Left lobe of liver (tissue), 2 donors: ENCODE measurements around the gene NCOA5. TPM values are rescaled to one million over a fixed set of nuclear protein-coding genes. Genes with fewer than 3 reads are reported as not detected.

Experiments used
- ATAC-seq: fragments of 200-7000 bp; cut with Tn5 transposase; one replicate; pipeline ENCODE4 v1.9.1; 2020; ENCODE audit warnings: mild to moderate bottlenecking, moderate library complexity
- DNase-seq: peaks from one replicate; pipeline ENCODE4 v3.0.0-alpha.2; 2020; ENCODE audit warnings: low spot score
- total RNA-seq: library from RNA; stranded (reverse); gene quantifications from one replicate; pipeline ENCODE4 v1.2.1, GENCODE V29; 2021
- donor health status: DM: no; HTN: no; CAD: no; lungs with moderate emphysema.
- donor health status: DM: no; HTN: yes; CAD: no.

NCOA5 gene
- 8.2 TPM for total RNA-seq

- ATAC-seq (peak; percentile 92), DNase-seq (peak; percentile 98)
Measured at GRCh38 chr20:46089417-46090388, at the start of gene NCOA5. TSS of gene NCOA5 (minus strand) at chr20:46089962. CDS start at chr20:46079424, 10,538 bp downstream.

DNA sequence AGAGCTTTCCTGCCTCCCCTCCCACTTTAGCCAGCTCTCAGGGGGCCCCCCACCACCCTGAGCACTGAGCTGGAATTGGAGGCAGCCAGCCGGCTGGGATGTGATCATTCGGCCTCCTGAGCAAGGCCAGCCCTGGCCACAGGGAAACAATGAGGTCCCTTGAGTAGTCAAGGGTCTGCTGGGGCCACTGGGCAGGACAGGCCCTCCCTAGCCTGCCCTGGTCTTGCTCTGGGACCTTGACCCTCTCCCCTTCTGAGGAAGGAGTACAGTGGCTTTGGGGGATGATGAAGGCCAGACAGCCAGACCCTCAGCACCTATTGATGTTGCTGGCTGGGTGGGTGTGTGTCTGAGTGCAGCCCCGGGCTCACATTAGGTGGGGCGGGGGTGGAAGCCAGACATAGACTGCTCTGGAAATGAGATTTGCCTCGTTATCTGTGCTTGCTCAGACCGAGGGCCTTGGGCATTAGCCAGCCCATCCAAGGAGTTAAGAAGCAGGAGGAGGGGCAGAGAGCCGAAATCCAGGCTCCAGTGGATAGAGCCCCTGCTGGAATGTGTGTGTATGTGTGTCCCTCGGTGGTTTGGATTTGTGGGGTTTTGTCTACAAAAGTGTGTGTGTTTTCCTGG lies 49.6 kb upstream of the NCOA5 start:
- ATAC-seq (no peak), DNase-seq (no peak)

DNA sequence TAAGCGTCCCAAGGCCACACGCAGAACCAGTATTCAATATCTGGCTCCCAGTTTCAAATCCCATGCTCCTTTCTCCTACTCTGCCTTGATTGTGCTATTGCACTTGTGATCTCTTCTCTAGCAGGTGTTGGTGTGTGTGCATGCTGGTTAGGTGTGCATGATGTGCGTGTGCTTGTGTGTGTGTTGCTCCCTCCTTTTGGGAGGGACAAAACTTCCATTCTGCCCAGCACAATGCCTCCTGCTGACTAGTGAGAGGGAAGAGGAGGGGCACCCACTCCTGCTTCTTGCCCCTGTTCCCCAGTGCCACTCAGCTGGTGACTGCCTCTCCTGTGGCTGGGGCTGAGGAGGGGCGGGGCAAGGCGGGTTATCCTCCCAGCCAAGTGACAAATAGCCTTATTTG lies 48.1 kb upstream of the NCOA5 start:
- ATAC-seq = no peak
- DNase-seq = no peak

DNA sequence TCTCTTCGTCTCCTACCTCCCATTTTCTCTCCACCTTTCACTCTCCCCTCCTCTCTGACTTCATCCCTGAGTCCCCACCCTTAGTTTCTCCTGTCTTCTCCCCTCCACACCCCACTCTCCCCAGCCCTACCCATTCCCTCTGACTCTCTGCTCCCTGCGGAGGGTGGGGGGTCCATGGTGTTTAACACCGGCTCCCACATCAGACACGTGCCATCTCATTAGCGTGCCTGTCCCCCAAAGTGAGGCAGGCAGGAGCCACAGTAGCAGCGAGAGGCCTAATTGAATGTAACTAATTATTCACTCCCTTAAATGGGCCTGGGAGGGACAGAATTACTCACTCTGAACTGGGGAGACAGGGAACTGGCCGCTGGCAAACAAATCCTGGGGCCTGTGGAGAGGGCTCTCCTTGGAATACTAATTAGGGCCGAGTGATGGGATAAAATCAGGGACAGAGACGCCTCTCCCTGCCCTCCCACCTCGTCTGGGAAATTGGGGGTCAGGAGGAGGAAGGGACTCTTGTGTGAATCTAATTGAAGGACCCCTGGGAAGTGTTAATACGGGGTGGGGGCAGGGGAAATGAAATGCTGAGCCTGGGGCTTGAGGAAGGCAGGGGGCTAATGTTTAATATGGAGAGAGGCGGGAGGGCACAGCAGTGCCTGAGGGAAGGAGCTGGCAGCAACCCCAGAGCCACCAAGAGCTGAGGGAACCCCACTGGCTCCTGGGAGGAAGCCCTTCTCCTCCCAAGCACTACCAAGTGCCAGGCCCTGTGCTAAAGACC lies 46.3 kb upstream of the NCOA5 start:
- DNase-seq = no peak

GRCh38 chr20:46134716-46135115 lies 45.0 kb upstream of the NCOA5 start:
- DNase-seq = no peak
- no peak for ATAC-seq

More for the DNA sequence above, 46.3 kb upstream of the NCOA5 start:
- no peak for ATAC-seq

DNA sequence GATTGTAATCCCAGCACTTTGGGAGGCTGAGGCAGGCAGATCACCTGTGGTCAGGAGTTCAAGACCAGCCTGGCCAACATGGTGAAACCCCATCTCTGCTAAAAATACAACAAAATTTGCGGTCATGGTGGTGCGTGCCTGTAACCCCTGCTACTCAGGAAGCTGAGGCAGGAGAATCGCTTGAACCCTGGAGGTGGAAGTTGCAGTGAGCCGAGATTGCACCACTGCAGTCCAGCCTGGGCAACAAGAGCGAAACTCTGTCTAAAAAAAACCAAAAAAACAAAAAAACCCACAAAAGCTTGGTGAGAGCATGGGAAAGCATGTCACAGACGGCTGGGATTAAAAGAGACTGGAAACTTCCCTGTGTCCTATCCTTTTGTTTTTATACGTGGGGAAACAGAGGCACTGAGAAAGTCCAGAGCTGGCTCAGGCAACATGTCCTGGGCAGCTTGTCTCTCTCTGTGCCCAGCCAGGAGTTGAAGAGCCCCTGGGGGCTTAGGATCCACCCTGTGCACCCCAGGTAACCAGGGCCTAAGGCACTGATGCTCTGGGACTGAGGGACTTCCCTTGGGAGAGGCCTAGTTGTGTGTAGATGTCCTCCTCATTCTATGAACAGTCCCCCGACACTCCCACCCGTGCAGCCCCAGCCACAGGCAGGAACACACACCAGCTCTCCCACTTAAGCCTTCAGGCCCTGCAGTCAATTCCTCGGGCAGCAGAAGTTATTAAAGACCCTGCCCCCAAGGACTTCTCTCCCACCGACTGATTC lies 44.3 kb upstream of the NCOA5 start:
- ATAC-seq (no peak), DNase-seq (no peak)

GRCh38 chr20:46132705-46133120 lies 43.0 kb upstream of the NCOA5 start:
- ATAC-seq = peak; percentile 85
- peak; percentile 60 for DNase-seq

GRCh38 chr20:46131396-46131795 lies 41.6 kb upstream of the NCOA5 start:
- ATAC-seq (no peak), DNase-seq (no peak)

GRCh38 chr20:46130534-46130933 lies 40.8 kb upstream of the NCOA5 start:
- ATAC-seq (no peak), DNase-seq (no peak)

DNA sequence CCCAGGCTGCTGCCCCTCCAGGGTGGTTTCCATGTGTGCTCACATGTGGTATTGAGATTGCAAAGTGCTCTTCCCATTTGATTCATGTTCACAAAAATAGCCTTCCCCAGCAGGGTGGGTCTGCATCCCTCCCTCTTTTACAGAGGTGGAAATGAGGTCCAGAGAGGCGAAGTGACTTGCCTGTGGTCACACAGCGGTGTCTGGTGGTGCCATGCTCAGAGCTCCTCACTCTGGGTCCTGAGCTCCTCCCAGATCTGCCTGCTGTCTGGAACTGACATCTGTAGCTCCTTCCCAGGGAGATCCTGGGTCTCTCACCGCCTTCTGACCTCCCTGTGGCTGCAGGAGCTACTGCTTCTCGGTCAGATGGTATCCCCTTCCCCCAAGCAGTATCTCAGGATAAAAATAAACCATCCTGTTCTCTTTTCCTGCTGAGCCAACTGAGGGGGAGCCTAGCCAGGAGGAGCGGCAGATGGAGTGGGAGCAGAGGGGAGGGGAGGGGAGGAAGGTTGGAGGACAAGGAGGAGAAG lies 40.3 kb upstream of the NCOA5 start:
- ATAC-seq (no peak), DNase-seq (no peak)

- DNase-seq (no peak), ATAC-seq (peak; percentile 64)
Measured at GRCh38 chr20:46128310-46129151, 38.8 kb upstream of the NCOA5 start.

- ATAC-seq (no peak), DNase-seq (no peak)
Measured at GRCh38 chr20:46127396-46128010, 37.7 kb upstream of the NCOA5 start.

DNA sequence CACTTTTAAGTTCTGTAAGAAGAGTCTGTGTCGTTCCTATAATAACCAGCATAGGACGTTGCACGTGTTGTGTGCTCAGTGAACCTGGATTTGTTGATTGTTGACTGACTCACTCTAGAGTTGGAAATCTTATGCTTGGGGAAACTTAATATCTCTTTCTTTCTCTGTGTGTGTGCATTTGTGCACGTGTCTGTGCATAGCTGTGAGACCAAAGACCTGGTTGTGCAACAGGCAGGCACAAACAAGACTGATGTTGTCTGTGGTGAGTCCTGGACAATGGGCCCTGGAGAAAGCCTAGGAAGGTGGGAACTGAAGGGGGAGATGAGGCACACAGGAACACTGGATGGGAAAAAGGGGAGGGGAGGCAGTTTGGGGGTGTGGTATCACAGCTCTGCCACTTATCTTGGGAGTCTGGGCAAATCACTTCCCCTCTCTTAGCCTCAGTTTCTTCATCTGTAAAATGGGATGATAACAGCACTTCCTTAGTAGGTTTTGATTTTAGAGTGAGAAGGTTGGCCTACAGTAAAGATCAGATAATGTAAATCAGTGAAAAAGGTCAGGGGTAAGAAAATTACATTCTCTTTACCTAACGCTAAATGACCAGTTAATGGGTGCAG lies 36.8 kb upstream of the NCOA5 start:
- DNase-seq (no peak), ATAC-seq (no peak)

GRCh38 chr20:46123482-46124245 lies 33.9 kb upstream of the NCOA5 start:
- DNase-seq = no peak
- no peak for ATAC-seq

DNA sequence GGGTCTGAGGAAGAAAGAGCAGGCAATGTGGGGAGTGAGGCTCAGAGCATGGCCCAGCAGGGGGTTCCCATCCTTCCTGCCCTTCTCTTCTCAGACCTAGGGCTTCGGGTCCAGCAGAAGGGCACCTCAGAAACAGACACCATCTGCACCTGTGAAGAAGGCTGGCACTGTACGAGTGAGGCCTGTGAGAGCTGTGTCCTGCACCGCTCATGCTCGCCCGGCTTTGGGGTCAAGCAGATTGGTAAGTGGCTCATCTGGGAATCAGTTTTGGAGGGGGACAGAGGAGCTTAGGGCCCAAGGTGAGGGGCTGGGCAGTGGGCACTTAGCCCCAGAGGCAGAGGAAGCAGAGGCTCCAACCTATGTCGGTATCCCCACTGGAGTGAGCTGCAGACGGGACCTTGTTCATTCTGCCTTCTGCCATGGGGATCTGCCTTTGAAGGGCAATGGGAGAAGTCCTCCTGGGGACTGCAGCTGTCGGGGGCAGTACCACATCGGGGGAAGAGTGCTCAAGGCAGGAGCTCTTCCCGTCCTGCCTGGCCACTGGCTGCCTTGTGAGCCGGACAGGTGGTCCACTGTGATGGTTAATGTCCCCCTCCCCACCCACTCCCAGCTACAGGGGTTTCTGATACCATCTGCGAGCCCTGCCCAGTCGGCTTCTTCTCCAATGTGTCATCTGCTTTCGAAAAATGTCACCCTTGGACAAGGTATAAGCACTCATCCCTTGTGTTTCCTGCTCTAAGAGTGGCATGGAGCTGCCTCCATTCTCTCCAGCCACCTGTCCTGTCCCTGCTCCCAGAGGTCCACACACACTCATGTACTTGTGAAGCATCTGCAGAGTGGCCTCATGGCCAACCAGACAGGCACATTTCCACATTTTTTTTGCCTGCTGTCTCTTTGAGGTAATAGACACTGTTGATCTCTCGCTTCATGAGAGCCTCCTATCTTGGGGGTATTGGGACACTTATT lies 33.0 kb upstream of the NCOA5 start:
- DNase-seq (no peak), ATAC-seq (no peak)

DNA sequence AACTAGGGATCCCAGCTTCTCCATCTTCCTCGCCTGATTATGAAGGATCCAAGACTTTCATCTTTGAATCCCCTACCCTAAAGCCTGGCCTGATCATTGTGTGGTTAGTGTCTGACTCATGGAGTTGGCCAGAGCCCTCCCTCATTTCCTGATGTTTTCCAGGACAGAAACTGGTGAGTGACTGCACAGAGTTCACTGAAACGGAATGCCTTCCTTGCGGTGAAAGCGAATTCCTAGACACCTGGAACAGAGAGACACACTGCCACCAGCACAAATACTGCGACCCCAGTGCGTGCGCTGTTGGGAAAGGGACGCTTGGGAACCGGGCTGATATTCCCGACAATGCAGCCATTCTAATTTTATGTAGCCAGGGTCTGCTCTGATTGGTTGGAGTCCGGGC lies 32.3 kb upstream of the NCOA5 start:
- DNase-seq = no peak
- ATAC-seq = no peak
